HG03064 (cell line): ENCODE measurements around the gene CCNH.

Experiments used
- ATAC-seq: cut with Tn5 transposase; IDR thresholded peaks from one replicate; pipeline ENCODE4 v1.9.1; 2021; ENCODE audit warnings: low read depth; ENCODE audit not compliant: unreplicated experiment

CCNH gene

GRCh38 chr5:87404359-87404758 lies 8.4 kb downstream of the CCNH start:
- ATAC-seq: no peak

DNA sequence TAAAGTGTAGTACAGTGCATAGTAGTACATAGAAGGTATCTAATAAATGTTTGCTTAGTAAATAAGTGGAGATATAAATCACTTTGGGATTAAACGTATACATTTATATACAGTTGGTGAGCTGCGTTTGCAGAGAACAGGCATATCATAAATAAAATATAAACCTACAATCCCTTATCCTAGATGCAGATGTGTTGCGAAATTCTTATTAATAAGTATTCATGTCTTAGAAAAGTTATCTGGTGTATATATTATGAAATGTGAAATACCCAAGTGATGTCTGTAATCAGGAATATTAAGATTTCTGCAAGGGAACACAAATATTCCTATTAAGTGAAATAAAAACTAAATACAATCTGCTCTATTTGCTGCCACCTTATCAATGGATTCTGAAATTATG lies 8.8 kb downstream of the CCNH start:
- ATAC-seq: no peak

DNA sequence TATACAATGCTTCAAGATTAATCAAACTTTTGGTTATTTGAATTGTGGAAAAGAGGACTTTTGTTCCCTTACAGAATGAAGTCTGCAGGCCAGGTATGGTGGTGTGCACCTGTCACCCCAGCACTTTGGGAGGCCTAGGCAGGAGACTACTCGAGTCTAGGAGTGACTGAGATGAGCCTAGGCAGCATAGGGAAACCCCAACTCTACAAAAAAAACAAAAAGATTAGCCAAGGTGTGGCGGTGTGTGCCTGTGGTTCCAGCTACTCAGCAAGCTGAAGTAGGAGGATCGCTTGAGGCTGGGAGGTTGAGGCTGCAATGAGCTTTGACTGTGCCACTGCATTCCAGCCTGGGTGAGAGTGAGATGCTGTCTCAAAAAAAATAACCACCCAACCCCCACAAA lies 9.3 kb downstream of the CCNH start:
- no peak for ATAC-seq

DNA sequence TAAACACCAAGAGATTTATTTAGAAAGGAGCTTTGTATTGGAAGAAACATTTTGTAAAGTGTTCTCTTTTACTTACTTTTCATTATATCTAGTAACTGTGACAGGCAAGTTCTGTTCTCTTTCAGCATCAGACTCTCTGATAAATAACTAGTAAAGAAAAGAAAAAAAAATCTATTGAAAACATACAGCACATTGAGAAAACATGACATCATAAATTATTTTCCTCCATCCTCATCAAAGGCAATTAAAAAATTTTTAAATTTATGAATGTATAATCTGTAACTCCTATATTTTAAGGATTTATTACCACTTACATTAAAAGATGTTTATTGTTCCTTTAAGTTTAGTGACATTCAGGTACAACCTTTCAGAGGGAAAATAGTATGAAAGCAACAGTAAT lies 11.1 kb downstream of the CCNH start:
- ATAC-seq: no peak

- ATAC-seq: peak; percentile 52
Observed at GRCh38 chr5:87400305-87400899, 12.3 kb downstream of the CCNH start.

GRCh38 chr5:87399720-87400119 lies 13.0 kb downstream of the CCNH start:
- ATAC-seq: no peak

DNA sequence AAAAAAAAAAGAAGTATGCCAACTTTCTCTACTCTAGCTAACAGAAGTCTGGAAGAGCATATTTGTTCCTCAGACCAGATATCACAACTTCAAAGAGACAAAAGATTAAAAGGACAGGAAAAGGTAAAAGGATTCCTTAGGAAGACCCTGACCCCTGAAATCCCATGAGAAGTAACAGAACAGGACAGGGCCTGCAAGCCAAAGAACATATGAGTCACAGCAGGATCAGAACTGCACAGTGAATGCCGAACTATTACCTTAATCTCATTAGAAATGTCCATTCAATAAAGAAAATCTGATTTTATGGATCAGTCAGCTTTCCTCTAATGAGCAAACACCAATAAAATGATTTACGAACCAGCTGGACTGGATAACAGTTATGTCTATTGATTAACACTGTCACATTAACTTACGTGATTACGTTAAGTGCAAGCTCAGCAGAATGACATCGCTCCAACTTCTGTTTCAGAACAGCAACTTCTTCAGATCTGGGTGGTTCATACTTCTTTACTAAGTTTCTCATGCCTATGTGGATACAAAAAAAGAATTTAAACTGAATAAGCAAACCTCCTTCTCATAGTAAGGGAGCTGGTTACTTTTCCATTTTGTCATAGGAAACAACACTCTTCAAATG lies 13.6 kb downstream of the CCNH start:
- ATAC-seq: no peak

- no peak for ATAC-seq
Observed at GRCh38 chr5:87394411-87395165, 18.1 kb downstream of the CCNH start.

- ATAC-seq: no peak
Observed at GRCh38 chr5:87393331-87393730, 19.4 kb downstream of the CCNH start.

DNA sequence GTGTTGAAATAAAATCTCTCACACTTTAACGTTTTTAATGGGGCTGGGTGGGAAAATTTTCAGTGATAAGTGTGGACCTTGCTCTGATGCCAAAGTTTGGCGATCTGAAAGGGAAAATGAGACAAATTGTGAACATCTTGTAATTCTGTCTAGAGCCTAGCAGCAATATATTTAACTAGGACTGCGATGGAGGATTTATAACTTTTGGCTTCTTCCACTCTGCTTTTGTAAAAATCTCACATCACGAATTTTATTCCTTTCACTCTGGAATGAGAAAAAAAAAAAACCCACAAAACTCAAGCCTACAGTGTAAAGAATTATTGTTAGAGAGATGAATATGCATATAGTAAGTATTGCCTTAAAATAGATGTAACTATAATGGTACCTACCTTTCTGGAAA lies 19.9 kb downstream of the CCNH start:
- no peak for ATAC-seq

DNA sequence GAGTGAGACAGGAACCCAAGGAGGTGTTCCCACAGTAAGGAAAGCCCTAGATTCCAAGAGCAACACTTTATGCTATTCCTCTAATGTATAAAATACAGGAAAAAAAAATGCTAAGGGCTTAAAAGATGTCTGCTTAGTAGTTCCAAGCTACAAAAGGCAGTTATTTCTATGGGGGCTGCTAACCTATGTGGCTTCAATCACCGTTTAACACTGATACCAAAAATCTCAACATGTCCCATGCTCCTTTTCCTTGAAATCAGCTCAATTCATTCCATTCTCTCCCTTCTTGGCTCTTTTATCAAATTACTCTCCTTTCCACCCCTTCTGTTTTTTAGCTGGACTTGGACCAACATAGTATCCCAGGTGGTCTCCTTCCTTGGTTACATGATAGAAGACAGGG lies 20.6 kb downstream of the CCNH start:
- ATAC-seq: no peak

- no peak for ATAC-seq
Observed at GRCh38 chr5:87390576-87391199, 22.0 kb downstream of the CCNH start.

GRCh38 chr5:87390075-87390474 lies 22.7 kb downstream of the CCNH start:
- ATAC-seq: no peak

DNA sequence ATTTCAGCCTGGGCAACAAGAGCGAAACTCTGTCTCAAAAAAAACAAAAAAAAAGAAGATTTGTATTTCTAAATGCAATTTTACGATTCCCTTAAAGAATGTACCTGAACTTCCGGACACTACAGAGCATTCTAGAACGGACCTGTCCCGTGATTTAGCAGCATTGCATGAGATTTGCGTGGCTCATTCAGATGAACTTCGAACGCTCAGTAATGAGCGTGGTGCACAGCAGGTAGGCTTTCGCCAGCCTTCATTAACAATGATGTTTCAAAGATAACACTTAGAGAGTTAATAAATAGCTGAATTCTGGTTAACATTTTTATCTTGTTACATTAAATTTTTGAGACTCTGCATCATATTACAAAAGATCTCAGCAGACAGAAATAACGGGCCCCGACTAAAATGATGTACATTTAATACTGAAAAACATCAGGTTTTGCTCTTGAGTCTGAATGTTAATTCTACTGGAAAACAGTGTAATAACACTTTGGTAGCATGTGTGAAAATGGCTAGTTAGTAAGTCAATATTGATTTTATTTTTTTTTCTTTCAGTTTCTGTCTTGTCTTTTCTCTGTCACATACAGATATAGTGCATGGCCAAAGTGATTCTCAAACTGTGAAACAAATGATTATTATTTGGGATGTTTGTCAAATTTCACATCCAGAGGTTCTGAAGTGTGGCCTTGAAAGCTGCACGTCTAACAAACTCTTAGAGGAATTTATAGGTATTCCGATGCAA lies 23.3 kb downstream of the CCNH start:
- ATAC-seq: no peak

GRCh38 chr5:87388129-87388528 lies 24.6 kb downstream of the CCNH start:
- ATAC-seq: no peak

GRCh38 chr5:87385802-87386201 lies 26.9 kb downstream of the CCNH start:
- ATAC-seq: no peak

- ATAC-seq: no peak
Observed at GRCh38 chr5:87383216-87383615, 29.5 kb downstream of the CCNH start.

DNA sequence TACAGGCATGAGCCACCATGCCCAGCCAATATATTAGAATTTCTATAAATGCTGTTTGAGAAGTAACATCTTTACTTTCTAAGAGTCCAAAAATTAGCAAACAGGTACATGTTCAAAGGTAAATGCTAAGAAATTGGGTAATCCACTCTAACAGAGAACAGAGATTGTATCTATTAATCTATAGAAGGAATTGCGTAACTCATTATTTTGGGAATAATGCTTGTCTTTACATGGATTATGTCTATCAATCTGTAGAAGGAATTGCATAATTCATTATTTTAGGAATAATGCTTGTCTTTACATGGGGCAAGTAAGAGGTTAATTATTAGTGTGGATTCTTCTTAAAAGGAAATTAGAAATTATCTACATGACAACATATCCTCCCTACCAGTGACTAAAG lies 30.5 kb downstream of the CCNH start:
- ATAC-seq: no peak

GRCh38 chr5:87372705-87373104 lies 40.0 kb downstream of the CCNH start:
- no peak for ATAC-seq

DNA sequence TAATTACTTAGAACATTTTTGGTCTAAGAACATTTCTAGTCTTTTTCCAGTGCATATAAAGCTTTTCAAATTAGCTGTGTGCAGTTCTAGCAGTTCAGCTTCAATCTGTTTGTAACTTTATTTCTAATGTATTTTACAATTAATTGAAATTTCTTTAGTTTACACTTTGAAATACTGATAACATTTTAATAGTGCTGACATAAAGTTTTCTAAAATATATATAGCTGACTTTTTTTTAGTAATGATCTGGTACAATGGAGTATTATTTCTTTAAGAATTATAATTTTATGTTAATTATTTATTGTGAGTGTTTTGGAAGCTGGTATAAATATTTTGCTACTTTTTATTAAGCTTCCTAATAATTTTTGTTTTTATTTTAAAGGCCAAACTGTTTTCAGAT lies 43.3 kb downstream of the CCNH start:
- ATAC-seq: no peak

GRCh38 chr5:87368601-87369000 lies 44.1 kb downstream of the CCNH start:
- ATAC-seq: no peak
